CD4-positive, alpha-beta memory T cell (primary cell): ENCODE results near the gene ZSCAN5A. TPM values are rescaled to one million over a fixed set of nuclear protein-coding genes. Genes with fewer than 3 reads are reported as not detected.

Experiments used
- CTCF ChIA-PET: fragments of 350-600 bp; sonication (Branson Sonifier 250); formaldehyde crosslinking; loops from one replicate; lab custom pipeline; 2021; ENCODE audit warnings: inconsistent platforms; ENCODE audit not compliant: partially characterized antibody; lab: Charles Lee
- POLR2A ChIA-PET: fragments of 350-600 bp; sonication (Branson Sonifier 250); formaldehyde crosslinking; loops from one replicate; lab custom pipeline; 2021; ENCODE audit not compliant: partially characterized antibody; lab: Charles Lee
- DNase-seq, 5 donors: peaks; one replicate each; pipeline versions ENCODE4 v3.0.0 to v3.0.0-alpha.2; 2020 to 2022; ENCODE audit warnings: mixed read lengths in 1 of 5
- H3K27ac ChIP-seq: one replicate; pipeline ENCODE4 v1.7.0; 2013; ENCODE audit warnings: low read depth, low read length
- H3K27me3 ChIP-seq: 2 replicates; pipeline ENCODE4 v1.7.0; 2013; ENCODE audit warnings: mild to moderate bottlenecking, low read length, moderate library complexity; ENCODE audit not compliant: insufficient read depth
- H3K36me3 ChIP-seq: 2 replicates; pipeline ENCODE4 v1.7.0; 2013; ENCODE audit warnings: mild to moderate bottlenecking, low read length, moderate library complexity; ENCODE audit not compliant: insufficient read depth
- H3K4me1 ChIP-seq: 2 replicates; pipeline ENCODE4 v1.7.0; 2013; ENCODE audit warnings: mild to moderate bottlenecking, low read length, moderate library complexity; ENCODE audit not compliant: insufficient read depth
- H3K4me3 ChIP-seq, 2 donors: one replicate each; pipeline ENCODE4 v1.7.0; 2013; ENCODE audit warnings: low read length in 2 of 2, mild to moderate bottlenecking in 1 of 2
- H3K9me3 ChIP-seq, 2 donors: one replicate each; pipeline ENCODE4 v1.7.0; 2013; ENCODE audit warnings: low read length in 2 of 2, control low read depth in 1 of 2; ENCODE audit not compliant: control insufficient read depth in 1 of 2
- H3K27ac Mint-ChIP-seq, 7 donors: one replicate each; pipeline ENCODE4 v1.8.0; 2020 to 2021; ENCODE audit warnings: mixed read lengths in 7 of 7, mild to moderate bottlenecking in 6 of 7, inconsistent platforms in 3 of 7, moderate library complexity in 3 of 7
- H3K27me3 Mint-ChIP-seq, 2 donors: one replicate each; pipeline ENCODE4 v1.8.0; 2020 to 2021; ENCODE audit warnings: mixed read lengths in 2 of 2
- H3K36me3 Mint-ChIP-seq, 2 donors: one replicate each; pipeline ENCODE4 v1.8.0; 2020 to 2021; ENCODE audit warnings: mixed read lengths in 2 of 2, inconsistent platforms in 1 of 2, mild to moderate bottlenecking in 1 of 2
- H3K4me1 Mint-ChIP-seq, 4 donors: one replicate each; pipeline ENCODE4 v1.8.0; 2020 to 2021; ENCODE audit warnings: mixed read lengths in 4 of 4, mild to moderate bottlenecking in 1 of 4
- H3K4me3 Mint-ChIP-seq, 8 donors: one replicate each; pipeline ENCODE4 v1.8.0; 2020 to 2021; ENCODE audit warnings: mixed read lengths in 8 of 8, mild to moderate bottlenecking in 7 of 8, moderate library complexity in 6 of 8, inconsistent platforms in 3 of 8
- H3K9me3 Mint-ChIP-seq, 8 donors: one replicate each; pipeline ENCODE4 v1.8.0; 2020 to 2021; ENCODE audit warnings: mixed read lengths in 8 of 8, mild to moderate bottlenecking in 5 of 8, inconsistent platforms in 3 of 8, moderate library complexity in 1 of 8
- intact Hi-C: fragments of 100-400 bp; cut with micrococcal nuclease; formaldehyde crosslinking; loops from one replicate; pipeline ENCODE4 v1.15.1; 2023
- polyA plus RNA-seq, 2 donors: library from polyadenylated mRNA; unstranded; fragments of 300-500 nt; fragmentation: Illumina TruSeq; gene quantifications; one replicate each; pipeline ENCODE4 v1.2.3, GENCODE V29; 2021
- total RNA-seq, 2 experiments: library from RNA; stranded (reverse); gene quantifications; one replicate each; pipeline ENCODE4 v1.2.3, GENCODE V29; 2021

Gene ZSCAN5A
- total and polyA plus RNA-seq, 4 experiments from 2014 or later: 9.7 to 14.6 (median 11.0) TPM

GRCh38 chr19:56273563-56274117 is 41.0 kb downstream of the ZSCAN5A start:
- intact Hi-C loops: no loop called here
- Mint-ChIP-seq H3K36me3 (peaks cover 4 to 32% of the 10 kb centered on the region in 2 donors), H3K27me3 (no peaks in the 10 kb centered on the region), H3K9me3 (peaks cover 0 to 4% (median 0%) of the 10 kb centered on the region in 8 donors), H3K4me1 (no peaks in the 10 kb centered on the region), H3K27ac (no peak overlapping the region), H3K4me3 (no peak overlapping the region)
- ChIA-PET CTCF (no interaction called here), POLR2A (no interaction called here)
- peaks cover 0 to 4% of the 10 kb centered on the region in 2 donors for H3K9me3 ChIP-seq
- H3K36me3 ChIP-seq: no peaks in the 10 kb centered on the region
- H3K27me3 ChIP-seq: no peaks in the 10 kb centered on the region
- H3K4me1 ChIP-seq: no peaks in the 10 kb centered on the region
- no peak for DNase-seq
- H3K27ac ChIP-seq: no peak overlapping the region
- no peak overlapping the region for H3K4me3 ChIP-seq

DNA sequence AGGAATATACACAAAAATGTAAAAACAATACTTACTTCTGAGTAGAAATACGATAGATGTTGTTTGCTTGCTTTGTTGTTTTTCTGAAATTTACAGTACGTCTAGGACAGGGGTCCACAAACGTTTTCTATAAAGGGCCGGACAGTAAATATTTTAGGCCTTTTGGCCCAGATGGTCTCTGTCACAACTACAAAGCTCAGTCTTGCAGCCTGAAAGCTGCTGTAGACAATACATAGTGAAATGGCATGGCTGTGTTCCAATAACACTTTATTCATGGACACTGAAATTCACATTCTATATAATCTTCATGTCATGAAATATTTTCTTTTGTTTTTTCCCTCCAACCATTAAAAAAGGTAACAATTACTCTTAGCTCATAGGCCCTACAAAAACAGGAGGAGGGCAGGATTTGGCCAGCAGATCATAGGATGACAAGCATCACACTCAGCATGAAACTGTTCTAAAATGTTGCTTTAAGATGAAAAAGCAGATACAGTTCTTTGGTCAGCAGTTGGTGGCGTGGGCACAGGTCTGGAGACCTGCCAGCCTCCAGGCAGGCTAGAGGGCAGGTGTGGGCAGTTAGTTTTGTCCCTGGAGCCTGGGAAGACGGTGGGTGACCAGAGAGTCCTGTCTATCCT is 42.4 kb downstream of the ZSCAN5A start, which contains the start of gene EDDM13:
Gene EDDM13, plus strand, starts transcription at position 588 of the 638 bp plus-strand sequence. CDS start 87 bp downstream, outside the sequence.
- Histone ChIP-seq H3K27me3 (no peaks in the 10 kb centered on the region), H3K36me3 (no peaks in the 10 kb centered on the region), H3K4me3 (no peak within 1 kb of the TSS), H3K27ac (no peak within 1 kb of the TSS), H3K4me1 (no peaks in the 10 kb centered on the region), H3K9me3 (peaks cover 0 to 4% of the 10 kb centered on the region in 2 donors)
- Mint-ChIP-seq H3K9me3 (peaks cover 0 to 2% (median 0%) of the 10 kb centered on the region in 8 donors), H3K27ac (no peak within 1 kb of the TSS), H3K4me3 (no peak within 1 kb of the TSS), H3K36me3 (peaks cover under 1 to 25% of the 10 kb centered on the region in 2 donors), H3K4me1 (no peaks in the 10 kb centered on the region), H3K27me3 (no peaks in the 10 kb centered on the region)
- ChIA-PET POLR2A (no interaction called here), CTCF (interaction anchor here (1.0 to 1.5 kb wide), 2 partner anchors 11 to 18 kb away, joined by 3 to 4 read pairs; no protein-coding TSS in a partner anchor)
- intact Hi-C loops: no loop called here
- no peak for DNase-seq

- Histone ChIP-seq H3K27me3 (no peaks in the 10 kb centered on the region), H3K36me3 (no peaks in the 10 kb centered on the region), H3K4me3 (no peak overlapping the region), H3K27ac (no peak overlapping the region), H3K4me1 (no peaks in the 10 kb centered on the region), H3K9me3 (no peaks in the 10 kb centered on the region)
- peaks cover 0 to 24% of the 10 kb centered on the region in 2 donors for H3K36me3 Mint-ChIP-seq
- no peak overlapping the region for H3K4me3 Mint-ChIP-seq
- H3K4me1 Mint-ChIP-seq: no peaks in the 10 kb centered on the region
- CTCF ChIA-PET: interaction anchor here (1.3 to 1.5 kb wide), 2 partner anchors 17 to 190 kb away, joined by 3 to 4 read pairs; no protein-coding TSS in a partner anchor
- no peak overlapping the region for H3K27ac Mint-ChIP-seq
- no peak for DNase-seq
- POLR2A ChIA-PET: no interaction called here
- intact Hi-C loops: no loop called here
- H3K27me3 Mint-ChIP-seq: no peaks in the 10 kb centered on the region
- H3K9me3 Mint-ChIP-seq: no peaks in the 10 kb centered on the region
Measured at GRCh38 chr19:56271151-56271550, 43.5 kb downstream of the ZSCAN5A start.

DNA sequence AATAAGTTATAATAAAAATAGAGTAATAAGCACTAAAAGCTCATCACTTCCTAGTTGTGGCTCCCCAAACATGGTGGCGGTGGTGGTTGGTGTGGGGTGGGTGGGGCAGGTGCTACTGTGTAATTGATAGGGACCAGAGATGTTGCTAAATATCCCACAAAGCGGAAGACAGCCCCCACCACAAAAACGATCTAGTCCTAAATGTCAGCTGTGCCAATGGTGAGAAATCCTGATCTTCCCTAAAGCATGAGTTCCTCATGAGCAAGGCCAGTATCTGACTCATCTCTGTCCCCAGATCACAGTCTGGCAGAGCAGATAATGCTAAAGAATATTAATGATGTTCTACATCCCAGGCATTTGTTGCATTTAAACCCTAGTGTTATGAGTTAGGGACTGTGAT is 44.0 kb downstream of the ZSCAN5A start:
- Mint-ChIP-seq H3K9me3 (no peaks in the 10 kb centered on the region), H3K36me3 (peaks cover 0 to 19% of the 10 kb centered on the region in 2 donors), H3K27me3 (no peaks in the 10 kb centered on the region), H3K27ac (no peak overlapping the region), H3K4me3 (no peak overlapping the region), H3K4me1 (no peaks in the 10 kb centered on the region)
- intact Hi-C loops: no loop called here
- ChIA-PET CTCF (interaction anchor here (1.3 kb wide), 1 partner anchor 189 kb away, joined by 3 read pairs; no protein-coding TSS in a partner anchor), POLR2A (no interaction called here)
- Histone ChIP-seq H3K36me3 (no peaks in the 10 kb centered on the region), H3K4me1 (no peaks in the 10 kb centered on the region), H3K9me3 (no peaks in the 10 kb centered on the region), H3K27ac (no peak overlapping the region), H3K4me3 (no peak overlapping the region), H3K27me3 (no peaks in the 10 kb centered on the region)
- DNase-seq: no peak

DNA sequence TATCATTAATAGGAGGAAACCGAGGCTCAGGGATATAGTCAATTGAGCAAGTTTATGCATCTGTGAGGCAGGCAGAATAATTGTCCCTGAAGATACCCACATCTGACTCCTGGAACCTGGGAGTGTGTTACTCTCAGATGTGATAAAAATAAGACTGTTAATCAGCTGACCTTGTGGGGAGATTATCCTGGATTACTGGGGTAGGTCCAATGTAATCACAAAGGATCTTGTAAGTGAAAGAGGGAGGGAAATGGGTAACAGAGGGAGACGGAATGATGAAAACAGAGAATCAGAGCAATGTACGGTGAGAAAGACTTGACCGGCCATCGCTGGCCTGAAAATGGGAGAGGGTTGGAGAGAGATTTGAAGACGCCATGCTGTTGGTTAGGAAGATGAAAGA is 45.3 kb downstream of the ZSCAN5A start:
- Histone ChIP-seq H3K4me1 (no peaks in the 10 kb centered on the region), H3K4me3 (no peak overlapping the region), H3K36me3 (no peaks in the 10 kb centered on the region), H3K27me3 (no peaks in the 10 kb centered on the region), H3K9me3 (no peaks in the 10 kb centered on the region), H3K27ac (no peak overlapping the region)
- H3K36me3 Mint-ChIP-seq: peaks cover 0 to 19% of the 10 kb centered on the region in 2 donors
- no peaks in the 10 kb centered on the region for H3K9me3 Mint-ChIP-seq
- no peaks in the 10 kb centered on the region for H3K4me1 Mint-ChIP-seq
- POLR2A ChIA-PET: no interaction called here
- CTCF ChIA-PET: no interaction called here
- no peaks in the 10 kb centered on the region for H3K27me3 Mint-ChIP-seq
- no peak overlapping the region for H3K4me3 Mint-ChIP-seq
- intact Hi-C loops: no loop called here
- DNase-seq: no peak
- no peak overlapping the region for H3K27ac Mint-ChIP-seq

GRCh38 chr19:56266051-56266450 is 48.6 kb downstream of the ZSCAN5A start:
- POLR2A ChIA-PET: no interaction called here
- CTCF ChIA-PET: interaction anchor here (5.9 kb wide), 1 partner anchor 13 kb away, joined by 27 read pairs; no protein-coding TSS in a partner anchor
- peaks cover 0 to 12% of the 10 kb centered on the region in 2 donors for H3K36me3 Mint-ChIP-seq
- Histone ChIP-seq H3K4me3 (no peak overlapping the region), H3K4me1 (no peaks in the 10 kb centered on the region), H3K36me3 (no peaks in the 10 kb centered on the region), H3K9me3 (no peaks in the 10 kb centered on the region), H3K27me3 (no peaks in the 10 kb centered on the region), H3K27ac (no peak overlapping the region)
- no peaks in the 10 kb centered on the region for H3K9me3 Mint-ChIP-seq
- H3K4me3 Mint-ChIP-seq: no peak overlapping the region
- no peaks in the 10 kb centered on the region for H3K27me3 Mint-ChIP-seq
- H3K4me1 Mint-ChIP-seq: no peaks in the 10 kb centered on the region
- no peak for DNase-seq
- no peak overlapping the region for H3K27ac Mint-ChIP-seq
- intact Hi-C loops: no loop called here

DNA sequence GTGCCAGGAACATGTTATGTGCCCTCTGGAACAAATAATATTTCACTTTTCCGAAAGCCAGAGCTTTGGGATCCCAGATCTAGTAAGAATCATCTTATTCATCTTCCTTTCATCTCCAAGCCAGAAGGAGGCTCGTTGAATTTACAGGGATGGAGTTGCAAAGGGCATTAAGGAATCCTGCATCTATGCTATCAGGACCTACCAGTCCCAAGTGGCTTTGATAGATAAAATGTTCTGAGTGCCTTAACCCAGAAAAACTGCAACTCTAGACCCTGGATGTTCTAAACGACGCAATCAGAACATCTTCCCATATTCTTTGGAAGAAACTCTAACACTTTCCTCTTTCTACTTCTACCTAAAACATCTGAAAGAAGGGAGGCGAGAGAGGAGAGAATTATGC is 51.3 kb downstream of the ZSCAN5A start:
- Mint-ChIP-seq H3K27ac (no peak overlapping the region), H3K4me1 (no peaks in the 10 kb centered on the region), H3K36me3 (peaks cover 0 to 9% of the 10 kb centered on the region in 2 donors), H3K27me3 (no peaks in the 10 kb centered on the region), H3K9me3 (no peaks in the 10 kb centered on the region), H3K4me3 (no peak overlapping the region)
- DNase-seq: no peak
- Histone ChIP-seq H3K27ac (no peak overlapping the region), H3K4me3 (no peak overlapping the region), H3K36me3 (no peaks in the 10 kb centered on the region), H3K27me3 (no peaks in the 10 kb centered on the region), H3K9me3 (no peaks in the 10 kb centered on the region), H3K4me1 (no peaks in the 10 kb centered on the region)
- intact Hi-C loops: no loop called here
- POLR2A ChIA-PET: no interaction called here
- CTCF ChIA-PET: interaction anchor here (5.9 kb wide), 1 partner anchor 11 kb away, joined by 27 read pairs; no protein-coding TSS in a partner anchor
